GM18511 (cell line): ENCODE data around the gene GPC1.
"Not testable (repeated sequence)": the region's sequence is repeated elsewhere in the genome, so short reads cannot be mapped to it uniquely, and the experiment has no call there.

ENCODE experiments used
- ATAC-seq: cut with Tn5 transposase; IDR thresholded peaks from one replicate; pipeline ENCODE4 v1.9.1; 2021; ENCODE audit warnings: mild to moderate bottlenecking, moderate library complexity; ENCODE audit not compliant: unreplicated experiment

Gene GPC1

GRCh38 chr2:240465765-240466578 is 30.5 kb downstream of the GPC1 start:
- no peak for ATAC-seq

- ATAC-seq = no peak
Measured at GRCh38 chr2:240466579-240467148, 31.2 kb downstream of the GPC1 start.

GRCh38 chr2:240467149-240467642 is 31.7 kb downstream of the GPC1 start:
- no peak for ATAC-seq

GRCh38 chr2:240467659-240468302 is 32.3 kb downstream of the GPC1 start:
- ATAC-seq = no peak

- ATAC-seq = no peak
Measured at GRCh38 chr2:240468303-240469238, 33.1 kb downstream of the GPC1 start.

- ATAC-seq = no peak
Measured at GRCh38 chr2:240469239-240469636, 33.8 kb downstream of the GPC1 start.

GRCh38 chr2:240469740-240470139 is 34.3 kb downstream of the GPC1 start:
- ATAC-seq = no peak

GRCh38 chr2:240472078-240472790 is 36.8 kb downstream of the GPC1 start:
- ATAC-seq = no peak

GRCh38 chr2:240473211-240473610 is 37.7 kb downstream of the GPC1 start:
- ATAC-seq = no peak

- ATAC-seq = no peak
Measured at GRCh38 chr2:240477916-240478315, 42.5 kb downstream of the GPC1 start.

- no peak for ATAC-seq
Measured at GRCh38 chr2:240478346-240479110, 43.1 kb downstream of the GPC1 start.

- no peak for ATAC-seq
Measured at GRCh38 chr2:240479111-240479501, 43.6 kb downstream of the GPC1 start.

- ATAC-seq = no peak
Measured at GRCh38 chr2:240480834-240481623, 45.6 kb downstream of the GPC1 start.

GRCh38 chr2:240481720-240482119 is 46.3 kb downstream of the GPC1 start:
- no peak for ATAC-seq

GRCh38 chr2:240482141-240482540 is 46.7 kb downstream of the GPC1 start:
- no peak for ATAC-seq

GRCh38 chr2:240491483-240491882 is 56.0 kb downstream of the GPC1 start:
- no peak for ATAC-seq

GRCh38 chr2:240494194-240494793 is 58.8 kb downstream of the GPC1 start:
- no peak for ATAC-seq

- not testable (repeated sequence) for ATAC-seq
Measured at GRCh38 chr2:240494942-240495341, 59.5 kb downstream of the GPC1 start.
